Natural killer cell treated with Interleukin-12 subunit alpha and Interleukin-12 subunit beta and Interleukin-15 and Interleukin-18, amount 100 ng/mL, for 72 hours (primary cell): ENCODE measurements around the gene SEMA4G. TPM values are rescaled to one million over a fixed set of nuclear protein-coding genes. Genes with fewer than 3 reads are reported as not detected.

Source experiments
- ATAC-seq, 2 donors: fragments of 150-1000 bp; cut with Tn5 transposase in 1 of 2; sonication (Bioruptor Pico), chemical (Tn5 transposase) in 1 of 2; 2 replicates each; pipeline ENCODE4 v1.10.0; 2021
- DNase-seq: peaks from one replicate; pipeline ENCODE4 v3.0.0; 2022; ENCODE audit warnings: low spot score
- H3K27ac Mint-ChIP-seq, 2 donors: 1 replicate in 1 of 2; 2 replicates in 1 of 2; pipeline ENCODE4 v1.8.0; 2022; ENCODE audit warnings: mixed read lengths in 2 of 2, mild to moderate bottlenecking in 1 of 2, moderate library complexity in 1 of 2
- H3K27me3 Mint-ChIP-seq, 2 donors: 1 replicate in 1 of 2; 2 replicates in 1 of 2; pipeline ENCODE4 v1.8.0; 2022; ENCODE audit warnings: mixed read lengths in 2 of 2
- H3K36me3 Mint-ChIP-seq: one replicate; pipeline ENCODE4 v1.8.0; 2022; ENCODE audit warnings: mixed read lengths
- H3K4me1 Mint-ChIP-seq, 2 donors: 1 replicate in 1 of 2; 2 replicates in 1 of 2; pipeline ENCODE4 v1.8.0; 2022; ENCODE audit warnings: low read depth in 2 of 2, mixed read lengths in 2 of 2, mild to moderate bottlenecking in 1 of 2
- H3K4me3 Mint-ChIP-seq: one replicate; pipeline ENCODE4 v1.8.0; 2022; ENCODE audit warnings: mixed read lengths
- H3K9me3 Mint-ChIP-seq: 2 replicates; pipeline ENCODE4 v1.8.0; 2022; ENCODE audit warnings: mixed read lengths
- total RNA-seq, 2 donors: library from RNA; stranded (reverse); gene quantifications; one replicate each; pipeline ENCODE4 v1.2.3, GENCODE V29; 2022

Gene SEMA4G
- total RNA-seq, 2 donors from 2014 or later: 0.19 TPM; not detected in 1

DNA sequence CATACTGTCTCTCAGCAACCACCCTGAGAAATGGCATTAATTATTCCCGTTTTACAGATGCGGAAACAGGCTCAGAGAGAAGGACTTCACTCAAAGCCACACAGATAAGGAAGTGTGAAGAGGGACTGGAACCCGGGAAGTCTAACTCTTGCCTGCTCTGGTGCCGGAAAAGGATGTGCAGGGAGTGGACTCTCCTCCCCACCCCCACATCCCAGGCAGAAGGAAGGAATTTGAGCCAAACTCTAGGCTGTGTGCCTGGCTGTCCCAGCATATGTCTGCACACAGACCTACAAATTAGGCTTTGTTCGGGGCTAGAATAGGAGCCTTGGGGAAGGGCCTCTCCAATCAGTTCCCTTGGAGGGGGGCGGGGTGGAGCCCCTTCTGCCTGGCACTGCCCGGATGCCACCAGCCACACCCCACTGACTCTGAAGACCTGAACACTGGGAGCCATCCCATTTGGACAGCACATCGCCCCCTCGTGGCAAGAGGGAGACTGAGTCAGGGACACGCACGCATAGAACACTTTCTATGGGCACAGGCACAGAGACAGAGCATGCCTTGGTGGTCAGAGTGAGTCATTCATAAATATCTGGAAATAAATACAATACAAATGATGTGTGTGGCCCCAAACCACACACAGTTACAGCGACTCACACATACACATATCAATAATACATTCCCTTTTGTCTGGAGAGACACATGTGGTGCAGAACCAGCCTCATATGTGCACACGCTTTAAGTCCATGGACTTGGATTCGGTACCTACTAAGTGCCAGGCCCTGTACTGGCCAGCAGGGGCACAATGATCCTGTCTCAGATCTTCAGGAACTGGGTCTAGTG is 43.4 kb downstream of the SEMA4G start:
- peak; percentile 84 to 85 for ATAC-seq
- peaks cover 8 to 13% of the 10 kb centered on the region in 2 donors for H3K4me1 Mint-ChIP-seq
- no peak overlapping the region for H3K27ac Mint-ChIP-seq

DNA sequence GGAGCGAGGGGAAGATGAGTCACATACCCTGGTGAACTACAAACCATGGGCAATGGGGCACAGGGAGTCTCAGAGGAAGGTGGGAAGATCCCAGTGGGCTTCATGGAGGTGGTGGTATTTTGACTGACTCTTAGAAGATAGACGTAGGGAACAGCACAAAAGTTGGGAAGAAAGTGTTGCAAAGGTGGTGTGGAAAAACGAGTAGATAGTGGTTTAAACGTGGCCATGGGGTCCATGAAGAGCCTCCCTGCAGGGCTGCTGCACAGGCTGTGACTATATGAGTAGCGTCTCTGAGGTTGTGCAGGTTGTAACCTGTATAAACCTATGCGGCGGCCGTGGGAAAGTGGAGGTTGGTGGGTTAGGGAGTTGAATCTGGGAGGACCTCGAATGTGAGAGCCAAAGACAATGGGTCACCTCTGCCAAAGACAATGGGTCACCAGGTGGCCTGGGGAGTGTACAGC is 44.1 kb downstream of the SEMA4G start:
- no peak for ATAC-seq
- H3K27me3 Mint-ChIP-seq: peaks cover 22 to 26% of the 10 kb centered on the region in 2 donors
- H3K27ac Mint-ChIP-seq: no peak overlapping the region
- H3K9me3 Mint-ChIP-seq: no peaks in the 10 kb centered on the region
- DNase-seq: no peak
- peaks cover 8 to 15% of the 10 kb centered on the region in 2 donors for H3K4me1 Mint-ChIP-seq
- no peaks in the 10 kb centered on the region for H3K36me3 Mint-ChIP-seq
- no peak overlapping the region for H3K4me3 Mint-ChIP-seq

More for the DNA sequence above, 43.4 kb downstream of the SEMA4G start:
- Mint-ChIP-seq H3K4me3 (no peak overlapping the region), H3K36me3 (no peaks in the 10 kb centered on the region), H3K27me3 (peaks cover 20 to 26% of the 10 kb centered on the region in 2 donors), H3K9me3 (no peaks in the 10 kb centered on the region)
- peak; percentile 83 for DNase-seq

DNA sequence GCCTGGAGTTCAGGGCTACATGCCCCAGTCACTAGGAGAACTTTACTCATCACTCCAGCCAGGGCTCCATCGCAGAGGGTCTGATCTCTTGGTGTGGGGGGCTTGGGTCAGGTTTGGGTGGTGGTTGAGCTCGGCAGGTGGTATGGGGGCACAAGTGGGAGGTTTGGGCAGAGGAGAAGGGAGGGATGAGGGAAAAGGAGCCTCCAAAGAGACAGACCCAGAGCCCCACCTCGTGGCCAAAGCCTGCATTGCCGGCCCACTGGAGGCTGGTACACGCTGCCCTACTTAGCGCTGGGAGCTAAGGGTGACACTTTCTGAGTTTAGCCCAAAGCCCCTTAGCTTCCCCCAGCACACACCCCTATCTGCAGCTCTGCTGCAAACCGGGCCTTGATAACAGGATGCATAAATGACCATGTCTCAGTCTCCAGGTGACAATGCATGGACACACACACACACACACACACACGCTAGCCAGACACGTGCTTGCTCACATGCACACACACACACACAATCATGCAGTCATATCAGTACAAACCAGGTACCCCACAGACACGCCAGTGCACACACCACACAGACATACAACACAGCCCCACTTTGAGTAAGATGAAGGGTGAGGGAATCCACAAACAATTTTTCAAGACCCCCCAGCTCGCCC is 45.1 kb downstream of the SEMA4G start:
- peak; percentile 56 to 72 for ATAC-seq
- H3K4me3 Mint-ChIP-seq: no peak overlapping the region
- H3K4me1 Mint-ChIP-seq: peaks cover 10 to 18% of the 10 kb centered on the region in 2 donors
- no peaks in the 10 kb centered on the region for H3K36me3 Mint-ChIP-seq
- no peak for DNase-seq
- H3K27me3 Mint-ChIP-seq: peaks cover 25 to 29% of the 10 kb centered on the region in 2 donors
- no peak overlapping the region for H3K27ac Mint-ChIP-seq
- no peaks in the 10 kb centered on the region for H3K9me3 Mint-ChIP-seq

DNA sequence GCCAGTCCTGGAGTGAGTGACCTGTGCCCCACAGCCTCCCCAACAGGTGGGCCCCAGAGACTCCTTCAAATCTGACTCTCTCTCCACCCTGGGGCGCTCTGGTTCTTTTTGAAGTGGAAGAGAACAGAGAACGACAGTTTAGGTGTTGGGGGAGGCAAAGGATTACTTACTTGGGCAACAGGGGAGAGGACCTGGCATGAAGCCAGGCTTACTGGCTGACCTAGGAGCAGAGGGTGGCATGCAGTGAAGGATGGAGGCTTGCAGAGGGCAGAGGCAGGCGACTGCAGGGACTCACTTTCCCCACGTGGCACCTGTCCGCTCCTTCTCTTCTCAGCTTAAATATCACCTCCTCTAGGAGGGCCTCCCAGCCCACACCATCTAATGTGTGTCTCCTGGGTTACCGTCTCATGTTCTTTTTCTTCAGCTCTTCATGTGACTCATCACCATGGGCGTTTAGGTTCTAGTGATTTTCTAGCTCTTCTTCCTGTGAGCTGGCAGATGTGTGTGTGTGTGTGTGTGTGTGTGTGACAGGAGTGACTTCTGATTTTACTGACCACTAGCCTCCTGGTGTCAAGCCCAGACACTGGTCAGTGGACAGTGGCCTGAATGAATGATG is 45.8 kb downstream of the SEMA4G start:
- H3K27ac Mint-ChIP-seq: no peak overlapping the region
- no peak for ATAC-seq
- peaks cover 27 to 34% of the 10 kb centered on the region in 2 donors for H3K27me3 Mint-ChIP-seq
- H3K4me1 Mint-ChIP-seq: peaks cover 14 to 21% of the 10 kb centered on the region in 2 donors
- H3K9me3 Mint-ChIP-seq: no peaks in the 10 kb centered on the region
- DNase-seq: no peak
- H3K4me3 Mint-ChIP-seq: no peak overlapping the region
- H3K36me3 Mint-ChIP-seq: no peaks in the 10 kb centered on the region

DNA sequence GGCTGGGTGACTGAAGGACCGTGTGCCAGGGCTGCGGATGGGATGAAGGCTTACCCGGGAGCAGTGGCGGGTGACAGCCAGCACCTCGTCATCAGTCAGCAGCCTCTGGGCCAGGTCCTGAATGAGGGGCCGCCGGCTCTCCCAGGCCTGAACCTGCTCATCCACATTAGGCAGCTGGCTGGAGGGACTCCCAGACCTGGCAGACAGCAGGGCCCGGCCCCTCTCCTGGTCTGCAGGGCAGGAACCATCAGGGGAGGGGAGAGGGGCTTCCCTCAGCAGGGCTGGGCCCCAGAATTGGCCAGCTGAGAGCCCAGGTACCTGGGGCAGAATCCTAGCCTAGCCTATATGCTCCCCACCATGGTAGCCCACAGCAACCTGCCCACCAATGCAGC is 46.3 kb downstream of the SEMA4G start:
- DNase-seq: no peak
- H3K9me3 Mint-ChIP-seq: no peaks in the 10 kb centered on the region
- no peak overlapping the region for H3K4me3 Mint-ChIP-seq
- no peak for ATAC-seq
- no peak overlapping the region for H3K27ac Mint-ChIP-seq
- H3K36me3 Mint-ChIP-seq: no peaks in the 10 kb centered on the region
- H3K4me1 Mint-ChIP-seq: peaks cover 14 to 21% of the 10 kb centered on the region in 2 donors
- H3K27me3 Mint-ChIP-seq: peaks cover 27 to 34% of the 10 kb centered on the region in 2 donors

DNA sequence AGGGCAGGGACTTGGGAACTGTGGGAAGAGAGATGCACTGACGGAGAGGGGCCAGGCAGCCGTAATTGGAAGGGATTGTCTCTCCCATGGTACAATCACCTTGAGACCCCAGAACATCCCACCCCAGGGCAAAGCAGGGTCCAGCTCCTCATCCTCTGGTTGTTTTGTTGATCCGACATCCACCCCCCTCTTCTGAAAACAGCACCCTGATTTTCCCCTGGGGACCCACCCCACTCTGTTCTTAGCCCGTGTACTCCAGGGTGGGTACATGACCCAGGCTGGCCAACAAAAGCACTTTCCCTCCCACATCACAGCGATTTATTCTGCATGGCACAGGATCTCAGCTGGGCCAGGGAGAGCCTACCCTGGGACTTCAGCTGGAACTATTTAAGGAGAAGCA is 47.5 kb downstream of the SEMA4G start:
- DNase-seq (no peak), ATAC-seq (no peak)
- Mint-ChIP-seq H3K27ac (no peak overlapping the region), H3K9me3 (no peaks in the 10 kb centered on the region), H3K36me3 (no peaks in the 10 kb centered on the region), H3K4me3 (no peak overlapping the region), H3K27me3 (peaks cover 31 to 34% of the 10 kb centered on the region in 2 donors), H3K4me1 (peaks cover 14 to 21% of the 10 kb centered on the region in 2 donors)

DNA sequence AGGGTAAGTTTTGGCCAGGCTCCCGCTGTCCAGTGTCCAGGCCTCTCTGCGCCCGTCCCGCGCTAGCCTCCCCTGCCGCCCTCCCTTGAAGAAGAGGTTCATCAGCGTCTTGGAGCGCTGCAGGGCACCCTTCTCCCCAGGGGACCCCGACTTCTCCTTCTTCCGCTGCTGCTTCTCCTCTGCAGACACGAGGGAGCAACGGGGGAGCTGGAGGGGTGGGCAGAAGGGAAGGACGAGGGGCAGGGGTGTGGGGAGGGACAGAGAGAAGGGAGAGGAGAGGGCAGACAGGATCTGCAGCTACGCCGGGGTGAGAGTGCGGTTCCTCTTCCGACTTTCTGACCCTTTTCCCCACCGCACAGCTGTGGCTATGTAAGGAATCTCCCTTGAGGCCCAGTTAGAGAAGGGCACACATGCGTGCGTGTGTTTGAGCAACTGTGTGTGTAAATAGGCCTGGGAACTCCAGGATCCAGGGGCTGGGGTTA is 48.9 kb downstream of the SEMA4G start:
- Mint-ChIP-seq H3K27me3 (peaks cover 30 to 31% of the 10 kb centered on the region in 2 donors), H3K4me1 (peaks cover 9 to 16% of the 10 kb centered on the region in 2 donors), H3K27ac (no peak overlapping the region), H3K9me3 (no peaks in the 10 kb centered on the region), H3K36me3 (no peaks in the 10 kb centered on the region), H3K4me3 (no peak overlapping the region)
- ATAC-seq (no peak), DNase-seq (no peak)

DNA sequence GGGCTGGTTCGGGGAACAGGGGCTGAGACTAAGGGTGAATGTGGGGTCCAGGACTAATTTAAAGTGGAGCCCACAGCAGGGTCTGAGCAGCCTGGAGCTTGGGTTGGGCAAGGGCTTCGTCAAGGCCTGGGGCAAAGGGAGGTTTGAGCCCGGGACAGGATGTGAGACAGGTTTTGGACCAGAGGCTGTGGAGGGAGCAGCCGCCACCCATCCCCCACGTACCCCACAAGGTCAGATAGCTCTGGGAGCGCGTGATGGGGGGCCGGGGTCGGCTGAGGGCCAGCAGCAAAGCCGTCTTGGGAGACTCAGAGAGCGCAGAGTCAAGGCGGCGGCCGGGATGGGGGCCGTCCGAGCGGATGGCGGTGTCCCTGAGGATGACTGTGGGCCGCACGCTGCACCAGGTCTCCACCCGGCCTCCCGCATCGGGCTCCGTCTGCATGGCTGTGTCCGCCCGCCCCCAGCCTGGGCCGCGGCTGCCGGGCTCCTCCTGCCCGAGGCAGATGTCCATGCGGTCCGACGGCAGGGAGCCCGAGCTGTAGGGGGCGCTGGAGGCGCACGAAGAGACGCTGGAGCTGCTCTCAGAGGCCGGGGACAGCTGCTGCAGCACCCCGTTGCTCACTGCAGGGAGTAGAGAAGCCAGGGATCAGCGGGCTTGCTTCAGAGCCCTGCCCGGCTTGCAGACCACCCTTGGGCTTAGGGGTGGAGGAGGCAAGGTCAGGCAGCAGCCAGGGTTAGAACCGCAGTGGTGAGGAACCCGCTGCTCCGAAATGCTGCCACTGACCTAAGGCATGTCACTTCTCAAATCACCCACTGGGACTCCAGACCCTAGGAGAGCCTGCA is 49.5 kb downstream of the SEMA4G start:
- Mint-ChIP-seq H3K36me3 (no peaks in the 10 kb centered on the region), H3K9me3 (no peaks in the 10 kb centered on the region), H3K27ac (no peak overlapping the region), H3K27me3 (peaks cover 26 to 28% of the 10 kb centered on the region in 2 donors), H3K4me1 (peaks cover 5 to 14% of the 10 kb centered on the region in 2 donors), H3K4me3 (no peak overlapping the region)
- ATAC-seq (peak; percentile 70 to 79), DNase-seq (no peak)

Other genes with a start within 250 kb of the SEMA4G start
- not detected for gene PAX2, start 223.9 kb upstream of the SEMA4G start, total RNA-seq
- 10 to 100 TPM; 27.8 to 44.3 TPM for gene SLF2, start 56.5 kb upstream of the SEMA4G start, total RNA-seq
- gene MRPL43, start 18.0 kb downstream of the SEMA4G start, total RNA-seq: 10 to 100 TPM; 52.3 to 60.7 TPM
- 10 to 100 TPM; 13.6 to 34.2 TPM for gene TWNK, start 18.0 kb downstream of the SEMA4G start, total RNA-seq
- gene LZTS2, start 30.3 kb downstream of the SEMA4G start, total RNA-seq: 1 to 10 TPM; 6.2 to 6.4 TPM
- gene PDZD7, start 61.6 kb downstream of the SEMA4G start, total RNA-seq: under 1 TPM; 0.17 to 0.62 TPM
- 10 to 100 TPM; 12.5 to 21.1 TPM for gene SFXN3, start 61.7 kb downstream of the SEMA4G start, total RNA-seq
- 1 to 10 TPM in 1 of 2 donors, not detected in 1; 1.9 TPM for gene KAZALD1, start 92.5 kb downstream of the SEMA4G start, total RNA-seq
- gene TLX1, start 161.8 kb downstream of the SEMA4G start, total RNA-seq: not detected